GM19043 (cell line): ENCODE results near the gene RUFY1.
"Not testable (repeated sequence)": the region's sequence is repeated elsewhere in the genome, so short reads cannot be mapped to it uniquely, and the experiment has no call there.

ENCODE experiments used
- ATAC-seq: cut with Tn5 transposase; IDR thresholded peaks from one replicate; pipeline ENCODE4 v1.9.1; 2021; ENCODE audit warnings: low read depth; ENCODE audit not compliant: unreplicated experiment

RUFY1 gene

GRCh38 chr5:179534431-179534830 is 15.9 kb upstream of the RUFY1 start:
- ATAC-seq: peak; percentile 41

GRCh38 chr5:179536676-179537075 is 13.7 kb upstream of the RUFY1 start:
- no peak for ATAC-seq

GRCh38 chr5:179542170-179542569 is 8.2 kb upstream of the RUFY1 start:
- no peak for ATAC-seq

- not testable (repeated sequence) for ATAC-seq
These were observed 7.1 kb upstream of the RUFY1 start for GRCh38 chr5:179543275-179543674.

- ATAC-seq: no peak
These were observed 2.7 kb downstream of the RUFY1 start for GRCh38 chr5:179553006-179553405.

- no peak for ATAC-seq
These were observed 3.5 kb downstream of the RUFY1 start for GRCh38 chr5:179553875-179554274.

GRCh38 chr5:179554981-179555380 is 4.6 kb downstream of the RUFY1 start:
- ATAC-seq: no peak

- not testable (repeated sequence) for ATAC-seq
These were observed 8.0 kb downstream of the RUFY1 start for GRCh38 chr5:179558261-179558799.

- no peak for ATAC-seq
These were observed 8.6 kb downstream of the RUFY1 start for GRCh38 chr5:179558932-179559283.

GRCh38 chr5:179559284-179560252 is 9.2 kb downstream of the RUFY1 start:
- peak; percentile 98 for ATAC-seq

GRCh38 chr5:179564526-179564925 is 14.2 kb downstream of the RUFY1 start:
- no peak for ATAC-seq

GRCh38 chr5:179568721-179569120 is 18.4 kb downstream of the RUFY1 start:
- no peak for ATAC-seq

- no peak for ATAC-seq
These were observed 22.0 kb downstream of the RUFY1 start for GRCh38 chr5:179572386-179572785.

GRCh38 chr5:179577286-179577960 is 27.1 kb downstream of the RUFY1 start:
- no peak for ATAC-seq

- ATAC-seq: no peak
These were observed 35.6 kb downstream of the RUFY1 start for GRCh38 chr5:179585941-179586401.

- ATAC-seq: no peak
These were observed 37.8 kb downstream of the RUFY1 start for GRCh38 chr5:179588166-179588565.

GRCh38 chr5:179595916-179596315 is 45.6 kb downstream of the RUFY1 start:
- no peak for ATAC-seq

GRCh38 chr5:179596421-179596820 is 46.1 kb downstream of the RUFY1 start:
- ATAC-seq: no peak

- ATAC-seq: no peak
These were observed 48.7 kb downstream of the RUFY1 start for GRCh38 chr5:179599100-179599499.

GRCh38 chr5:179599566-179599965 is 49.2 kb downstream of the RUFY1 start:
- no peak for ATAC-seq

GRCh38 chr5:179599973-179600372 is 49.6 kb downstream of the RUFY1 start:
- no peak for ATAC-seq
